ENCODE measurements around the gene PTGES. TPM values are rescaled to one million over a fixed set of nuclear protein-coding genes. Genes with fewer than 3 reads are reported as not detected.
"Not testable (repeated sequence)": the region's sequence is repeated elsewhere in the genome, so short reads cannot be mapped to it uniquely, and the experiment has no call there.

The PTGES gene
- total RNA-seq, 1 donor from 2014 or later, result 39.5 TPM

GRCh38 chr9:129765764-129766317 is 13.0 kb upstream of the PTGES start:
- Histone ChIP-seq H3K36me3 (ENCODE audit: control insufficient read depth, insufficient read depth, low read length) (no peaks in the 10 kb centered on the region), H3K27me3 (ENCODE audit: control insufficient read depth, insufficient read depth, low read length) (peaks cover 2% of the 10 kb centered on the region), H3K4me3 (ENCODE audit: low read depth, low read length) (no peak overlapping the region)
- TF ChIP-seq CTCF (IDR thresholded peaks at IDR 0.05; ENCODE audit: insufficient read depth, low read length, poor library complexity, severe bottlenecking), result no peak
- DNase-seq (ENCODE audit: low read depth), result no peak

- Histone ChIP-seq H3K36me3 (ENCODE audit: control insufficient read depth, insufficient read depth, low read length) (no peaks in the 10 kb centered on the region), H3K4me3 (ENCODE audit: low read depth, low read length) (no peak overlapping the region), H3K27me3 (ENCODE audit: control insufficient read depth, insufficient read depth, low read length) (peaks cover 2% of the 10 kb centered on the region)
- no peak for DNase-seq (ENCODE audit: low read depth)
- TF ChIP-seq CTCF (IDR thresholded peaks at IDR 0.05; ENCODE audit: insufficient read depth, low read length, poor library complexity, severe bottlenecking), result no peak
Observed at GRCh38 chr9:129762985-129763926, 10.4 kb upstream of the PTGES start.

GRCh38 chr9:129762370-129762984 is 9.6 kb upstream of the PTGES start:
- not testable (repeated sequence) for H3K4me3 ChIP-seq (ENCODE audit: low read depth, low read length); H3K36me3 ChIP-seq (ENCODE audit: control insufficient read depth, insufficient read depth, low read length); DNase-seq (ENCODE audit: low read depth); H3K27me3 ChIP-seq (ENCODE audit: control insufficient read depth, insufficient read depth, low read length)

GRCh38 chr9:129761901-129762369 is 9.1 kb upstream of the PTGES start:
- DNase-seq (ENCODE audit: low read depth), result no peak
- TF ChIP-seq CTCF (IDR thresholded peaks at IDR 0.05; ENCODE audit: insufficient read depth, low read length, poor library complexity, severe bottlenecking), result no peak
- Histone ChIP-seq H3K4me3 (ENCODE audit: low read depth, low read length) (no peak overlapping the region), H3K27me3 (ENCODE audit: control insufficient read depth, insufficient read depth, low read length) (peaks cover 2% of the 10 kb centered on the region), H3K36me3 (ENCODE audit: control insufficient read depth, insufficient read depth, low read length) (no peaks in the 10 kb centered on the region)

- Histone ChIP-seq H3K4me3 (ENCODE audit: low read depth, low read length) (no peak overlapping the region), H3K27me3 (ENCODE audit: control insufficient read depth, insufficient read depth, low read length) (peaks cover 2% of the 10 kb centered on the region), H3K36me3 (ENCODE audit: control insufficient read depth, insufficient read depth, low read length) (no peaks in the 10 kb centered on the region)
- DNase-seq (ENCODE audit: low read depth), result no peak
- no peak for TF ChIP-seq CTCF (IDR thresholded peaks at IDR 0.05; ENCODE audit: insufficient read depth, low read length, poor library complexity, severe bottlenecking)
Observed at GRCh38 chr9:129761293-129761900, 8.6 kb upstream of the PTGES start.

- DNase-seq (ENCODE audit: low read depth); H3K36me3 ChIP-seq (ENCODE audit: control insufficient read depth, insufficient read depth, low read length); H3K27me3 ChIP-seq (ENCODE audit: control insufficient read depth, insufficient read depth, low read length); H3K4me3 ChIP-seq (ENCODE audit: low read depth, low read length): not testable (repeated sequence)
Observed at GRCh38 chr9:129760784-129761183, 7.9 kb upstream of the PTGES start.
